GM19452 (cell line): ENCODE data around the gene FMC1.

Source experiments
- ATAC-seq: cut with Tn5 transposase; IDR thresholded peaks from one replicate; pipeline ENCODE4 v1.9.1; 2021; ENCODE audit not compliant: unreplicated experiment

Gene FMC1

GRCh38 chr7:139370943-139371313 lies 29.8 kb downstream of the FMC1 start:
- no peak for ATAC-seq

- ATAC-seq = no peak
Observed at GRCh38 chr7:139374246-139374645, 33.1 kb downstream of the FMC1 start.

GRCh38 chr7:139382439-139382838 lies 41.3 kb downstream of the FMC1 start:
- no peak for ATAC-seq

GRCh38 chr7:139384611-139385010 lies 43.5 kb downstream of the FMC1 start:
- ATAC-seq = no peak

- no peak for ATAC-seq
Observed at GRCh38 chr7:139387594-139387993, 46.5 kb downstream of the FMC1 start.

GRCh38 chr7:139389091-139389490 lies 48.0 kb downstream of the FMC1 start:
- no peak for ATAC-seq

GRCh38 chr7:139389774-139390173 lies 48.6 kb downstream of the FMC1 start:
- no peak for ATAC-seq

- no peak for ATAC-seq
Observed at GRCh38 chr7:139393621-139394211, 52.6 kb downstream of the FMC1 start.

GRCh38 chr7:139394540-139394939 lies 53.4 kb downstream of the FMC1 start:
- no peak for ATAC-seq
